ENCODE data around the gene CD8A.
"Not testable (repeated sequence)": the region's sequence is repeated elsewhere in the genome, so short reads cannot be mapped to it uniquely, and the experiment has no call there.

CD8A gene

DNA sequence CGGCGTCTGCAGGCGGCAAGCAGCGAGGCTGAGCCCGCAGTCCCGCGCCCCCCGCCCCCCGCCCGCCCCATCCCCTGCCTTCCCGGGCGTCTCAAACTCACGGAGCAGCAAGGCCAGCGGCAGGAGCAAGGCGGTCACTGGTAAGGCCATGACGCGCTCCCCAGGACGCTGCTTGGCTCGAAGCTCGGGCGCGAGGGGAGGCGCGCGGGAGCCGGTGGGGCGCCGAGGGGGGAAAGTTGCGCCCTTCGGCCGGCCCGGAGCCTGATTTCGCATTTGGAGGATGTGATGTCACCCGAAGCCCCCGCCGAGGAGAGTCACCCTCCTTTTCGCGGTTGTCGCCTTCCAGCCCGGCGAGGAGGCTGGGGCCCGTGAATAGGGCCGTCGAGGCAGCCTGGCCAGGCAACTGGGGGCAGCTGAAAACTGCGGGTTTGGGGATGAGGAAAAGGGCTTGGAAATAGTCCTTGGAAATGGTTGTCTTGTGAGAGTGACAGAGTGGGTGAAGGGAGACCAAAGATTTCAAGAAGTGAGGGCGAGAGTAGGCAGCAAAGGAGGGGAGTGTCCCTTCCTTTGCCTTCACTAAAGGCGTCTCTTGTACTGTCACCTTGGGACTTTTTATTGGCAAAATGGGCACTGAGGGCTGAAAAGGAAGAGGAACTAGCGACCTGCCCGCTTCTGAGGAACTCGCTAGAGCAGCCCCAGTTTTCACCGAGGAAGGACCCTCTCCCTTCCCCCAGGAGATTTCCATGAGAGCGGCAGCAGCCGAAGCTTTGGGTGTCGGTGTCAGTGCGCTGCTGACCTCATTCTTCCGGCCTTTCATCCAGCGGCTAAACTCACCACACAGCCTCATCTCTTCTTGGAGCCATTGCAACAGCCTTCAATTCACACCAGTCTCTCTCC is at the start of gene CD8A:
CD8A (minus strand) TSS at position 238 of the 897 bp plus-strand sequence; CDS start at position 150, 88 bp downstream.
- DNase-seq = peak; percentile 85

DNA sequence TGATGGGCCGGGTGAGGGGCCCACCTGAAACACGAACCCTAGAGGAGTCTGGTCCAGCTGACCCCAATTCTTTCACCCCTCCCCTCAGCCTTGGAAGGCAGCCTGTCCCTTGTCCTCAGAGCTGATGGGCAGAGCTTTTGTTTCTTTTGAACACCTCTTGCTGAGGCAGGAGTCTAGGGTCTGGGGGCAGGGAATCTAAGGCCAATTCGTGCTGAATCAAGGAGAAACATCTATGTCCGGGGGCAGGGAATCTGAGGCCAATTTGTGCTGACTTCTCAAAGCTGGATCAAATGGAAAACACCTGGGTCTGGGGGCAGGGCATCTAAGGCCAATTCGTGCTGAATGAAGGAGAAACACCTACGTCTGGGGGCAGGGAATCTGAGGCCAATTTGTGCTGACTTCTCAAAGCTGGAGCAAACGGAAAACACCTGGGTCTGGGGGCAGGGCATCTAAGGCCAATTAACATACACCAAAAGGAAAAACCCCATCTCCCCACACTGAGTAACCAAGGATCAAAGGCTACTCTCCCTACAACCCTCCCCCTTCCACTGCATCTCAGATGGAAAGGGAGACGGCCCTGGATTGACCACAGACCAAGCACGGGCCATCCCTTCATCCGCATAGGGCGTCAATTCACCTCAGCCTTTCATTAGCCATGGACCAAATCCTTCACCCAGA is 49.3 kb upstream of the CD8A start:
- DNase-seq = not testable (repeated sequence)

- not testable (repeated sequence) for DNase-seq
Measured at GRCh38 chr2:86839455-86839854, 48.7 kb upstream of the CD8A start.

DNA sequence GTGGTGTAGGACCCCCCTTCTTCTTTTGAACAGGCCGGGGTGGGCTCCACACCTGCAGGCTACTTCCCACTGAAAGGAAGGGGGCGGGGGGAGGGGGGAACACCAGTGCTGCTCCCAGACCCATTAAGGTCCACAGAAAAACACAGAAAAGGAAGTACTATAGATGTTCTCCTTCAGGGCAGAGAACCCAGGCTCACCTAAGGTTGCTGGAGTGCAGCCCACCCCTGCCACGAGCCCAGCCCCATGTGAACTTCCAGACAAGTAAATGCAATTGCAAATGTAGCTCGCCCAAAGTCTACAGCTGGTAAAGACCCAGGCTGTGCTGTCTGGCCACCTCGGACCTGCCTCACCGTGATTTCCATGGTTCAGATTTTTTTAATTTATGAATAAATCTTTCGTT is 47.0 kb upstream of the CD8A start:
- not testable (repeated sequence) for DNase-seq

DNA sequence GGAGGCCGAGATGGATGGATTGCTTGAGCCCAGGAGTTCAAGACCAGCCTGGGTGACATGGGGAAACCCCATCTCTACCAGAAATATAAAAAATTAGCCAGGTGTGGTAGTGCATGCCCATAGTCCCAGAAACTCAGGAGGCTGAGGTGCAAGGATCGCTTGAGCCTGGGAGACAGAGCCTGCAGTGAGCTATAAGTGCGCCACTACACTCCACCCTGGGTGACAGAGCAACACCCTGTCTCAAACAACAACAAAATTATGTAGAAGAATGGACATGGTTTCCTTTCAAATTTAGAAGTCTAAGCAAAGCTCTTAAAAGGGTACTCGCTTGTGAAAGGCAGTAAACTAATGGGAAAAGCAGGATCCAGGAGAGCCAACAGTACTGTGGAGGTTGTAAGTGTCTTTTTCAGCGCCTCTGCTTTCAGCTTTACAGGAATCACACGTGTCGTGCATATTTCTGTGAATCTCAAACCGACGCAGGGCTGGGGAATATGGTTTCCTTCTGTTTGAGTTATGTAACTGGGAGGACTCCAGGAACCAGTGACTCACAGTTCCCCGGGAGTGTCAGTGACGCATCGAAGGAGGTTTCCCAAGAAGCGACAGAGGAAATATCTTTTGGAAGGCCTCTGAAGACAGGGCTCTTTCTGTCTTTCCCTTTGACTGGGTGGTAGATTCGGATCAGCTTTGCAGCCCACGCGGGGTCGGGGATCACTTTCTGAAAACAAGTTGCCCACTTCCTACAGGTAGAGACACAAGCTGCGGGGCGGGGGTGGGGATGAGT is 46.4 kb upstream of the CD8A start:
- DNase-seq = peak; percentile 79

- not testable (repeated sequence) for DNase-seq
Measured at GRCh38 chr2:86835548-86835889, 44.8 kb upstream of the CD8A start.

GRCh38 chr2:86833315-86833714 is 42.6 kb upstream of the CD8A start:
- DNase-seq = no peak

DNA sequence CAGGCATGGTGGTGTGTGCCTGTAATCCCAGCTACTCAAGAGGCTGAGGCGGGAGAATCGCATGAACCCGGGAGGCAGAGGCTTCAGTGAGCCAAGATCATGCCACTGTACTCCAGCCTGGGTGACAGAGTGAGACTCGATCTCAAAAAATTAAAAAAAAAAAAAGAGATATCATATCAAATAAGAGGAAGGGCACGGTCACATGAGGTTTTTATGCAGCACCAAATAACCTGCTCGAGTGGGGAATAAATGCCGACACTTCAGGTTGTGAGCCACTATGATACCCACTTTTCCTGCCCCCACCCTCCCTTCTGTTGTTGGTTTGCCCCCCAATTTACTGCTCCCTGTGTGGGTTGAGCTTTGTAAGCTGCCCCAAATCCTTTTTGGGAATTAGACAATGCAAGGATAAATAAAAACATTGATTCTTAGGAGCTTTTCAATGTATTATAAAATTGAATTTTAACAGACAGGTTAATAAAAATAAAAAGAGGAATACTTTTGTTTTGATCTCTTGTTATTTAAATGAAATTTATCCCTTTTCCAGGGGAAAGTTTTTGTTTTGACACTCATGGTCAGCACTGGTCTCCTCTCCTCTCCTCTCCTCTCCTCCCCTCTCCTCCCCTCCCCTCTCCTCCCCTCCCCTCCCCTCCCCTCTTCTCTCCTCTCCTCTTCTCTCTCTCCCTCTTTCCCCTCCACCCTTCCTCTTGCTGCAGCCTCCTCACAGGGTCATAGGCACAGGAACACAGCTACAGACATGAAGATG is 41.8 kb upstream of the CD8A start:
- DNase-seq = no peak

- no peak for DNase-seq
Measured at GRCh38 chr2:86831537-86831936, 40.8 kb upstream of the CD8A start.

GRCh38 chr2:86826951-86827350 is 36.2 kb upstream of the CD8A start:
- no peak for DNase-seq

- peak; percentile 78 for DNase-seq
Measured at GRCh38 chr2:86825693-86826381, 35.1 kb upstream of the CD8A start.

GRCh38 chr2:86825036-86825692 is 34.5 kb upstream of the CD8A start:
- DNase-seq = no peak

GRCh38 chr2:86822668-86823345 is 32.1 kb upstream of the CD8A start:
- no peak for DNase-seq

DNA sequence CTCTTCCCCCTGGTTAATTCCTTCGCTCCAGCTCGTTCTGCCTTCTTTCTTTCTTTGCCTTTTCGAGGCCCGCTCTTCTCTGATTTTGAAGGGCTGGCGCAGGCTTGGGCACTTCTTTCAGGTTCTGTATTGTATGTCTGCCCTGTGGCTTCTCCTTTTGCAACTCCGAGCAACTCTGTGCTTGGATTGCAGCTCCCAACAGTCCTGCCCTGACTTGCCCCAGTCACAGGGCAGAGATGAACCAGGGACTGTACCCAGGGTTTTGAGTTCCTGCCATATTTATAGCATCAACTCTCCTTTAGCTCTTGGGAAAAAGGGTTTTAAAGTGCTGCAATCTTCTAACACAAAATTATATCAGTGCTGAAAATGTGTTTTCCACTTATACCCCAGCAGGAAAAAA is 31.1 kb upstream of the CD8A start:
- no peak for DNase-seq

DNA sequence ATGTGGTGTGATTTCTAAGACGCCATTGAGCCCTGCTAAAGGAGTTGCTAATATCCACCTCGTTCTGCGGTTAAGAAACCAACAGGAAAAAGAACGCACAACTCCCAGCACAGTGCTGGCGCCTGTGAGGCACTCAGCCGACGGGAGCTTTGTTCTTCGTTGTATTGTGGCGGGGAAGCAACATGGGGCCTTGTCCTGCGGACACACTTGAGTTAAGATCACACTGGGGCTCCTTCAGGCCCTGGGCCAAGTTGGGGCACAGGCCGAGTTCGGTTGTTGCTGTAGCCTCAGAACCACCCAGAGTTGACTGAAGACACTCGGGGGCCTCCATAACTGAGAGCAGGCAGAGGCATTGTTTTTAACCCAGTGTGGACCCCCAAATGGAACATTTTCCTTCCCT is 30.6 kb upstream of the CD8A start:
- DNase-seq = no peak

DNA sequence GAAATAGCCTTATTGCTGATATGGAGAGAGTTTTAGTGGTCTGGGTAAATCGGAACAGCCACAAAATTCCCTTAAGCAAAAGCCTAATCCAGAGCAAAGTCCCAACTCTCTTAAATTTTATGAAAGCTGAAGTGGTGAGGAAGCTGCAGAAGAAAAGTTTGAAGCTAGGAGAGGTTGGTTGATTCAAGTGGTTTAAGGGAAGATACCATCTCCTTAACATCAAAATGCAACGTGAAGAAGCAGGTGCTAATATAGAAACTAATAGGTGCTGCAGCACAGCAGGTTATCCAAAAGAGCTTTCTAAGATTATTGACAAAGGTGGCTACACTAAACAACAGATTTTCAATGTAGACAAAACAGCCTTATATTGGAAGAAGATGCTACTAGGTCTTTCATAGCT is 28.2 kb upstream of the CD8A start:
- no peak for DNase-seq

- DNase-seq = no peak
Measured at GRCh38 chr2:86818114-86818801, 27.5 kb upstream of the CD8A start.

GRCh38 chr2:86815611-86816010 is 24.9 kb upstream of the CD8A start:
- no peak for DNase-seq

DNA sequence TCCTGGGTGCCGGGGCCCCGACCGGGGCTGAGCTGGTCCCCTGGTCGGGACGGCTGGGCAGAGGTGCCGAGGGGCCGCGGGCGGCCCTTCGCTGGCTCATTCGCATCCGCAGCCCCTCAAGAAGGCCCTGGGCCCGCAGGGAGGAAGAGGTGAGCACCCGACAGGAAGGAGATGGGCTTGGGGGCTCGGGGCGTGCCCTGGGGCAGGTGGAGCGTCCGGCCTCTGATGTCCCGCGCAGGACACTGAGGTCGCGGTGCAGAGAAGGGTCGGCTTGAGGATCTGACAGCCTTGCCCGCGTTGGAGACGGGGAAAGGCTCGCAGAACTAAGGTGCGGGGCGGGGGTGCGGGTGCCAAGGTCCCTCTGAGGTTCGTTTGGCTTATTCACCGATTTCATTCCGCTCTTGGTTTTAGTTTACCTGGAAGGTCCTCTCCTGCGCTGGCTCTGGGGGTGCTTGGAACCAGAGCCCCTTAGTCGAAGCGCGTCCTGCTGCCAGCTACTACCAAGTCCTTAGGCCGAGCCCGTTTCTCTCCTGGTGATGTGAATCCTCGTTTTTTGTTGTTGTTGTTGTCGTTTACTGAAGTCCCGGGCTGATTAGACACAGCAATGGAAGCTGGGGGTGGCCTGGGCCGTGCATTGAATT is 18.9 kb upstream of the CD8A start:
- peak; percentile 67 for DNase-seq

Data from stimulated activated CD8-positive, alpha-beta memory T cell treated with anti-CD3 and anti-CD28 coated beads, Interleukin-4, amount 100 ng/mL, for 48 hours (primary cell).